Right hindlimb (tissue), 1 donor: ENCODE measurements around the gene TFCP2L1.
"Not testable (repeated sequence)": the region's sequence is repeated elsewhere in the genome, so short reads cannot be mapped to it uniquely, and the experiment has no call there.

ENCODE experiments used
- DNase-seq: peaks from one replicate; pipeline ENCODE4 v3.0.0-alpha.2; 2018

Gene TFCP2L1

DNA sequence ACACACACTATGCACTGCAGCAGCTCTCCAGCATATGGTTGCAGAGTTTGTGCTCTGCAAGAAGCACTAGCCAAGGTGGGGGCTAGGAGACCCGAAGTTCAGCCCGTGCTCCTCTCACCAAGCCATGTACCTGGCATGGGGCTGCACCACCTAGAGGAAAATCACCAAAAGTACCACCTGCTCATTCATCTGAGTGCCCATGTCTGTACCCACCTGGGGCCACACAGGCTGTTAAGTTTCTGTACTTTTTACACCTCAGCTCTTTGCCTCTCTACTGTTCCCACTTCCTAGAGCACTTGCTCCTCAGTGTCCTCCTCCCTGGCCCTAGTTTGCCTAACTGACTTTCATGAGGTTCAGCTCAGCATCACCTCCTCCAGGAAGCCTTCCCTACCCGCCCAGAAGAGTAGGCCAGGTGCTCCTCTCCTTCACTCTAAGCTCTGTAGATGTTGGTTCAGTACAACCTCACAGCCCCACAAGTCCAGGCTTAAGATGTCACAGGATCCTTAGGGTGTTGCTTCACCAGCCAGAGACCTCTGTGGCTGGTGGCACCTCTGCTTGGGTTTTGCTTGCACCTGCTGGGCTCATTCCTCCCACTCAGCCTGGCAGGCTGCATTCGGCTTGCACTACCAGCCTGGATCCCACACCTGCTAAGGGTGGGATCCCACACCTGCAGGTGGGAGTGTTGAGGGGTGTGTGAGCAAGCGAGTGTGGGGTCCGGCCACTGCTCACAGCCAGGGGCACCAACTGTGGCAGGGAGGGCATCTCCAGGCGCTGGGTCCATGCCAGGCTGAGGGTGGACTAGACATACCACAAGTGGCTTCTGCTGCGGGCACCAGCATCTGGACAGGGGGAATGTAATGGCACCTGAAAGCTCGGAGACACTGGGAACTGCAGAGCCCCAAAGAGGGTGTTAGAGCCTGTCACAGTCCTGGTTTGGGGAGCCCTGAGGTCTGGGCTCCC is 10.2 kb upstream of the TFCP2L1 start:
- no peak for DNase-seq

DNA sequence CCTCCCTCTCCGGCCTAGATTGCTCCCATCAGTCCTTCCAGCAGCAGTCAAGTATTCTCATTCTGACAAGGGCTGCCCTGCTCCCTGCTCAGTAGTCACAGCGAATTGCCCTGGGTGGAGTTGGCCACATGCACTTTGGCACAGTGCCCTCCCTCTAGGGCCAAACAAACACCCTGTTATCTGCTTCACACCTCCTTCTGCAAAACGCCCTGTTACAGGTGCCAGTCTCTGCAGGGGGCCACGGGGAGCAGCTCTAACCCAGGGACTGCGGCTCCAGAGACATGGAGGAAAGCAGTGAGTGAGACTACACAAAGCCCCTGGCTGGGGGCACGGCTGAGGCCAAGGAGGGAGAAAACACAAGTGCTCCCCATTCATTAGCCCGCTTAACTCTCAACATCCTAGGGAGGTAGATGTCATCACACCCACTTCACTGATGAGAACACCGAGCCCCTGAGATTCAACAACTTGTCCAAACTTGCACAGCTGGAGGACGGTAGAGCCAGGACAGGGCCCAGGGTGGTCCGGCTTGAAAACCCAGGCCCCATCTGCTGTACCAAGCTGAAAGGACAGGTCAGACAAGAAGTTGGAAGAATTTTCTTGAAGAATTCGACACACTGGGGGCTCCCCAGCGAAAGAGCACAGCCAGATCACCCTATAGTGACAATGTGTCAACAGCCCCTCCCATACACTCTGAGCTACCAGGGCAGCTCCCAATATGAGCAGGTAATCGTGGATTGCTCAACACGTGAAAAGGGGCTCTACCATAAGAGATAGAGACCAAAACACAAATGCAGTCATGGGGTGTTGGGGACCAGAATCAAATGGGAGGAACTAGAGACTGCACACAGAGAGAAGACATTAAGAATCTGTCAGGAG is 8.7 kb upstream of the TFCP2L1 start:
- DNase-seq = no peak

DNA sequence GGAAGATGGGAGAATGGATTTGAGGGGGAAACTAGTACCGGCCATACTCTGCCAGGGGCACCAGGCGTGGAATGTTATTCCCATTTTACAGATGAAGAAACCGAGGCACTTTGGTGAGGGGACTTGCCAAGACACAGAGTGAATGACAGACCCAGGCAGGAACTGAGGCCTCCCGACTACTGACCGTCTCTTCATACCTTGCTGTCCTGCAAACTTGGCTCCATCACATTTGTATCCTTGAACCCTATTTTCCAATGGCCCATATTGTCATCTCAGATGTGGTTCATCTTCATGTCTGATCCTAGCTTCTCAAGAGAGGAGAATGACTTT is 6.2 kb upstream of the TFCP2L1 start:
- DNase-seq = no peak

DNA sequence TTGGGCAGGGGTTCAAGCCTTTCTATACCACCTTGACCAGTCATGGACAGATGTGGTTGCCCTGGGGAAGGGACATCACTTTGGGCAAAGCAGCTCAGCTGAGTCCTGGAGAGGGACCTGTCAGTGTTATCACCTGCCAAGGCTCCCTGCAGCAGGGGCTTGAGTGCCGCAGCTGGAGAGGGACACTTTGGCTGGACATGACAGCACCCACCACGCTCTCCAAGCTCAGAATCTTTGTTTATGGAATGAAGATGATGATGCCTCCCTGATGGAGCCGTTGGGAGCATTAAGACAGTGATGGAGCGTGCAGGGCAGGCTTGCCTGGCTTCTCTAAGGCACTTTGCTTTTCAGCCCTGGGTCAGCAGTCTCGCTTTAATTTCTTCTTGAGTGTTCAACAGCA is 4.3 kb upstream of the TFCP2L1 start:
- DNase-seq = no peak

DNA sequence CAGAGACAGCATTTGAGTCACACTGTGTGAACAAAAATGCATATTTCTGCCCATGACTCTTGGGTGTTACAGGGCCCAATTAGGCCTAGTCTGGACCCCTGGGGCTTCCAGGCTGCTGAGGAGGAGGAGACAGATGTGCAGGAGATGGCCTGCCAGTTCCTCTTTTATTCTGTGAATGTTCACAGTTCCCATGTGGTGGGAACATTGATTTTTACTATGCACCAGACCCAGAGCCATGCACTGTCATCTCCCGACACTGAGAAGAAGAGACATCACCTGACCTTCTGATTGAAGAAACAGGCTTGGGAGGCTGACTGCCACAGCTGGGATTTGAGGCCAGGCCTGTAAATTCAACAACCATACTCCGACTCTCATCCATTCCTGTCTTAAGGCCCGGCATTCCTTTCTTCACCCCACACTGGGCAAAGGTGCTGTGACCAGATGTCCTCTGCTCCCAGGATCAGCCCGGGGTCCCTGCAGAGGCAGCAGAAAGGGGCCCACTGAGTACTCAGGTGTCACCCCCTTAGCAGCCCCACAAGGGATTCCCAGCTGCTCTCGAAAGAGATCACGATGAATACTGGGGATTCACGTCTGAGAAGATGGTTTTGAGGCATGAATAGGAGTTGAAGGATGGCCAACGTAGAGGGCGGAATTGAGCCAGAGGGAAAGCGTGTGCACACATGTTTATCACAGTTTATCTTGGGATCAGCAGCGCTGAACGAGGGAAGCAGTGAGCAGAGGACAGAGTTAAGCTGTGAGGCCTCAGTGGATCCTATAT is 3.6 kb upstream of the TFCP2L1 start:
- DNase-seq = no peak

DNA sequence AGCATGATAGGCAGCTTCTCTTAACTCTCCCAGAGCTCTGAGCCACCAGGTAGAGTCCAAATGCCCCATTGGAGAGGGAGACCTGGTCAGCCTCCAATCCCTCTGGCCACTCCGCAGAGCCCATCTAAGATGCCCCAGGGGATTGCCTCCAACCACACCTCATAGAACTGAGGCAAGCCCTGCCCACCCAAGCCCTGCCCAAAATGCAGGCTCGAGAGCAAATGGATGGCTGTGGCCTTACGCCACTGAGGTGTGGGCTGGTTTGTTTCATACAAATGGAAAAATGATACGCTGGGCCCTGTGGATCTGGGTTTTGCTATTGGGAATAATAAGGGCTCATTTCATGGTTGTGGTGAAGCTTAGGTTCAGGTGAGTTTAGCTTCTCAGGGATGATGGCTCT is 3.0 kb upstream of the TFCP2L1 start:
- no peak for DNase-seq

DNA sequence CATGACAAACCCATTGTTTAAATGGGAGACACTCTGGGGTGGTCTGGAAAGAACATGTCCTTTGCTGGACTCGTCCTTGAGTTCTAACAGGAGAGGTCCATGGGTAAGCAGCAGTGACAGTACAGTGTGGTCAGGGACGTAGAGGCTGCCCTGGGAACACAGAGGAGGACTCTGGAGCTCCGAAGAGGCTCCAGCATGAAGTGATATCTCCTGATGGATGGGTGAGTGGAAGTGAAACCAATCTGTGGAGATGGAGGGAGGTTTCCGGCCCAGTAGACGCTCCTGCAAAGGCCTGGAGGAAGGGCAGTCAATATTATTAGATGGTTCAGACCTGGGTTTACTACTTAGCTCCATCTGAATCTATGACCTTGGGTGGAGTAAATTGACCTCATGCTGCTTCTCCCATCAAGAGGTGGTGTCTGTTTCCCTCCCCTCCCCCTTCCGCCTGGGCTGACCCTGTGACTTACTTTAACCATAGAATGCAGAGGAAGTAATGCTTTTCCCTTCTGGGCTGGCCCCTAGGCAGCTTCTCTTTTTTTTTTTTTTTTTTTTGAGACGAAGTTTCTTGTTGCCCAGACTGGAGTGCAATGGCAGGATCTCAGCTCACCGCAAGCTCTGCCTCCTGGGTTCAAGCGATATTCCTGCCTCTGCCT is 2.3 kb upstream of the TFCP2L1 start:
- no peak for DNase-seq

DNA sequence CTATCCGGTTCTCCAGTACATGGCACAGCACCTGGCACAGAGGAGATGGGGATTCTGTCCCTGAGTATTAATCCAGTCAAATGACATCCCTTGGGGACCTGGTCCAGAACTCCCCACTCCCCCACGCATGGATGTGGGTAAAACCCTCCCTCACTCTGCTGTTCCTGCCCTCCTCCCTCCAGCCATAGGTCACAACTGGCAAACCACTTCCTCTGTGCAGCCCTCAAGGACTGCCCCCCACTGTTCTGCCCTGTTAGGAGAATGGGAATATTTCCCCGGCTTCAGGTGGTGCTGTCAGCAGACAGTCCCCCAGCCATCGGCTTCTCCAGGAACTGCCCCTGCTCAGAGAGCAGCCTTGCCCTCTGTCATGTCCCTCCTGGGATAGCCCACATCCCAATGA is 1.5 kb upstream of the TFCP2L1 start:
- DNase-seq = no peak

DNA sequence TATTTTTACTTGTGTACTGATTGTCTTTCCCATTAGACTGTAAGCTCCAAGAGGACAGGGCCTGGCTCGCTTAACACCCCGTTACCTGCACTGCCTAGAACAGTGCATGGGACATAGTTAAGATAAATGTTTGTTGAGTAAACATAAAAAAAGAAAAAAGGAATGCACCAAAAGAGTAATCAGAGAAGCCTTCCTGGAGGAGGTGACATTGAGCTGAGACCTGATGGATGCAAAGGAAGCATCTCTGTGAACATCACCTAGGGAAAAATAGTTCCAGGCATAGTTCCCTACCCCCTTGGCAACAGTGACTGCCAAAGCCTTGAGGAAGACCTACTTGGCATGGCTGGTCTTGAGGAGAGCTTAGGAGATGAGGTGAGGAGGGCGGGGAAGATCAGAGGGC is 924 bp upstream of the TFCP2L1 start:
- no peak for DNase-seq

DNA sequence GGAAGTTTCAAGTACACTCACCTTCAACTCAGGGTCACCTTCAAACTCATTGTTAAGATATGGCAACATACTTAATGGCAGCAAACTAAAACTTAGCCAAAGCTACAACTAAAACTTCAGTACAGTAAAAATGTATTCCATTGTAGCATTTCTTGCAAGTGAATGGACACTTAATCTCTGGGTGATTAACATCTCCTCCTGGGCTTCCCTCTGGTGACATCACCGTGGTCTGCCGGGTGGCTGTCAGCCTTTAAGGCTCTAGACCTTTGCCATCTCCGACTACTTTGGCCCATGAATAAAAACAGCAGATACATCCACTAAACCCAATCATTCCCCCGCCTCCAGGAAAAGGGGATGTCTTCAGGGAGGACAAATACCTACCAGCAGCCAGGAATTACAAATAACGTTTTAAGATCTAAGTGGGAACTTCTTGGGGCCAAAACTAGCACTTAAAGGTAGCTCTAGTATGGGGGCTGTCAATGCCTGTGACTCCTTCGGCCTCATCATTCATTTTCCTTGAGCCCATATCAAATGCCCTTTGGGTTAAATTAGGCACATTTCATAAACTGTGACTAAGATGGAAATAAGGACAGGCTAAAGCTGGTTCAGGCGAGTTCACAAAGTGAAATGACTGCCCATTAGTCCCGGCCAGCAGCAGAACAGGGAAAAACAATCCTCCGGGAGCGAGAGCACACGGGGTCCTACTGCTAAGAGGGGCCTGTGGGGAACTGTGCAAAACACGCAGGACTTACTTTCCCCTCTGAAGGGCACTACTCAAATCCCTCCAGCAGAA is 1.1 kb downstream of the TFCP2L1 start:
- DNase-seq = no peak

DNA sequence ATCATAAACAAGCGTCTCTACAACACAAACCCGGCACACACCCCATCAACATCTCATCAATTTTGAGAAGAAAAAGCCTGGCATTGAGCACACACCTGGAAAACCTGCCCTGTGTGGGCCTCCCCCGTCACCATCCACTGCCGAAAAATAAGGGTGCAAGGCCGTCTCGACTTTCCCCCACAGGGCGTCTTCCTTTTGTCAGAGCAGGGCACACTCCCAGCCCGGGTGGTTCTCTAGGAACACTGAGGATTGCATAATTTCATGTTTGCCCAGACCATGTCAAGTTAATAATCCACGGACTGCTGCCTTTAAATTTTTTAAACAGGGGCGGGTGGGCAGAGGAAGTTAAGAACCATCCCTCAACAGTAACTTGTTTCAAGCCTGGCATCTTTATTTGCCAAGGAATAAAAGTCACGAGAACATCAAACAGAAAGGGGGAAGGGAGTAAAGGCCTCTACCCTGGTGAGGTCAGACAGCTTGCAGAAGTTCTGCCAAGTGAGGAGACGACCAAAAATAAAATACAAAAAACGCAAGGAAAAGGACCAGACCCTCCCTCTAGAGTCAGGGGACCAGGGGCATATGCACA is 2.1 kb downstream of the TFCP2L1 start:
- DNase-seq = no peak

DNA sequence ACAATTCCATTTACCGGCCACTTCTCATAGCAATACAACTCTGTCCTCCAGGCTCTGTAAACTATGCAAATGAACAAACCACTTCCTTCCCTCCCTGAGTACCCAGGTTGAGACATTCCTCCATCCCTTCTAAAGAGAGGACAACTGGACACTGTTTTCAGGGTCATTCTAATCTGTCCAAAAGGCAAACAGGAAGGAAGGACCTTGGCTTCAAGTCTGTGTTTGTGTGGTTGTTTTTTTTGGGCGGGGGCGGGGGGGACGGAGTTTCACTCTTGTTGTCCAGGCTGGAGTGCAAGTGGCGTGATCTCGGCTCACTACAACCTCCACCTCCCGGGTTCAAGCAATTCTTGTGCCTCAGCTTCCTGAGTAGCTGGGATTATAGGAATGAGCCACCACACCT is 3.3 kb downstream of the TFCP2L1 start:
- no peak for DNase-seq

DNA sequence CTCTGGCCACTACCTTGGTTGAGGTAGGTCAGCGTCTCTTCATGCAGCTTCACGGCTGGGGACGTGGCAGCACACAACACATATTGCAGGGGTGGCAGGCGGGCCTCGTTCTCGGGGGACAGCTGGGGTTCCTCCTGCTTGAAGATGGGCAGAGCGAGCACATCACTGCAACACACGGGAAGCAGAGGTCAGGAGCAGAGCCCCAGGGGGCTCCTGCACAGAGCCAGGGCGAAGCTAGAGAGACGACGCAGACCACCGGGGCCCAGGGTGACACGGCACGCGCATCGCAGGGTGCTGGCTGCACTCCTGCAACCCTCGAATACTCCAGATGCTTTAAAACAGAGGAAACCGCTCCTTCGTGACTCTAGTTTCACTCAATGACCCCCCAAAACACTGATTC is 3.9 kb downstream of the TFCP2L1 start:
- DNase-seq = no peak

DNA sequence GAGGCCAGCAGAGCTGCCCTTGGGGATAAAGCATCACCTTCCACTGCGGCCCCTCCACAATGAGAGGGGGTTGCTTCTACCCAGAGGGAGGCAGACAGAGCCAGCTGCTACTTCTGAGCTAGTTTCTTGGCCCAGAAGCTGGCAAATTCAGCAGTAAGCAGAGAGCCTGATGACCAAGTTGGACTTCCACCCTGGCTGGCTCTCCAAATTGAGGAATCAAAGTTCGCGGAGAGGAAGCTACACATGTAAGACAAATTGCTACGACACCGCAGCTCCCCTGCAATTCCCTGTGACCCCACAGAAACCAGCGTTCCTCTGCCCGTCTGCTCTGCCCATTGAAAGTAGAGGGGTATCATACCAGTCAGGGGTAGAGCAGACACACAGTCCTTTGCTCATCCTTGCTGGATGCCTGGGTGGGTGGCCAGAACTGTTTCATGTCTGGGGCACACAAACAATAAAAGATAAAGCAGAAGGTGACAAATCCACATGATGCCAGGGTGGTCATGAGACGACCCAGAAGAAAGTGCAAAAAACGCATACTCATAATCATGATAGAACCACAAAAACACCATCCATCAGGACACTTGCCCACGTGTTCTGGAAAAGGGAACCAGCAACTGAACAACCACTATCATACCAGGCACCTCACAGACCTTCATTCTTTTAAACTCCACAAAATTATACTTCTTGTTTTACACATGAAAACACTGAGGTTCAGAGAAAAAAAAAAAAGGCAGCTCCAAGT is 5.4 kb downstream of the TFCP2L1 start:
- DNase-seq = no peak

DNA sequence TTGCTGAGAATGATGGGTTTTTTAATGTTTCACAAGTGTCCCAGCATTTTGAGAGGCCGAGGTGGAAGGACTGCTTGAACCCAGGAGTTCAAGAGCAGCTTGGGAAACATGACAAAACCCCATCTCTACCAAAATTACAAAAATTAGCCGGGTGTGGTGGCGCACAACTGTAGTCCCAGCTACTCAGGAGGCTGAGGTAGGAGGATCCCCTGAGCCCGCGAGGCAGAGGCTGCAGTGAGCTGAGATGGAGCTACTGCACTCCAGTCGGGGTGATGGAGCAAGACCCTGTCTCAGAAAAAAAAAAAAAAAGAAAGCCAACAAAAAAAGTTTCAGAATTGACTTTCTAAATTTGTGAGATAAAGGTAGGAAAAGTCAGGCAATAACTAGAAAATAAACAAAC is 8.7 kb downstream of the TFCP2L1 start:
- no peak for DNase-seq

DNA sequence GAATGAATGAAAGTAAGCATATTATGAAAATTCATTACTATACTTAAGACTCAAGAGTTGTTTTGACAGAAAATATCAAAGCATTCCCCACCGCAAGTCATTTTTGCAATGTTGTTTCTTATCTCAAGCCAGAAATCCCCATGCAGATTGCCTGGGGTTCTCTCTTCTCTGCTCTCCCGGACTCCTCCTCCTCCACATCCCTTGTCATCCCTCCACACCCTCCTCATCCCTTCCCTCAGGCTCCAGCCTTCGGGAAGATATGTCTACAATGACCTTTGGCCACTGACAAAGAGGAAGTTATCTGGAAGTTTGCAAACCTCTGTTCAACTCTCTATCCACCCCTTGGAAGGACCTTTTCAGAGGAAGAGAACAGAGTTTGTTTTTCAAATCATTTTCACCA is 11.9 kb downstream of the TFCP2L1 start:
- DNase-seq = no peak

DNA sequence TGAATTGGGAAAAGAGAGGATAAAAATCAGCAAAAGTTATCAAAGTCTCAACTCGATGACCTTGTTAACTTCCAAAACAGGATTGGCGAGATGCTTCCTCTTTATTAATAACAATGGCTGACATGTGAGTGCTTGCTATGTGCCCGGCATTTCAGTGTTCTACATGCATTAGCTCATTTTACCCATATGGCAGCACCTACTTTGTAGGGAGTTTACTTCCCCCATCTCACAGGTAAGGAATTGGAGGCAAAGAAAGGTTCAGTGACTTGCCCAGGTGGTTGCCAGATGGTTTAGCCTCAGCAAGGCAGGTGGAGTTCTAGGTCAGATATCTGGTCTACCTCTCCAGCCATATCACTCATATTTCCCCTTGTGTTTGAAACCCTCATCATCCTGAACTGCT is 12.4 kb downstream of the TFCP2L1 start:
- no peak for DNase-seq

DNA sequence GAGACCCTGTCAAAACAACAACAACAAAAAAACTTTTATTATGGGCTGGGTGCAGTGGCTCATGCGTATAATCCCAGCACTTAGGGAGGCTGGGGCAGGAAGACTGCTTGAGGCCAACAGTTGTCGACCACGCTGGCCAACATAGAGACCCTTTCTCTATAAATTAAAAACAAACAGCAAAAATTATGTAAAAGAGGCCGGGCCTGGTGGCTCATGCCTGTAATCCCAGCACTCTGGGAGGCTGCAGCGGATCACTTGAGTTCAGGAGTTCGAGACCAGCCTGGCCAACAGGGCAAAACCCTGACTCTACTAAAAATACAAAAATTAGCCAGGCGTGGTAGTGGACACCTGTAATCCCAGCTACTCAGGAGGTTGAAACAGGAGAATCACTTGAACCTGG is 15.6 kb downstream of the TFCP2L1 start:
- not testable (repeated sequence) for DNase-seq

DNA sequence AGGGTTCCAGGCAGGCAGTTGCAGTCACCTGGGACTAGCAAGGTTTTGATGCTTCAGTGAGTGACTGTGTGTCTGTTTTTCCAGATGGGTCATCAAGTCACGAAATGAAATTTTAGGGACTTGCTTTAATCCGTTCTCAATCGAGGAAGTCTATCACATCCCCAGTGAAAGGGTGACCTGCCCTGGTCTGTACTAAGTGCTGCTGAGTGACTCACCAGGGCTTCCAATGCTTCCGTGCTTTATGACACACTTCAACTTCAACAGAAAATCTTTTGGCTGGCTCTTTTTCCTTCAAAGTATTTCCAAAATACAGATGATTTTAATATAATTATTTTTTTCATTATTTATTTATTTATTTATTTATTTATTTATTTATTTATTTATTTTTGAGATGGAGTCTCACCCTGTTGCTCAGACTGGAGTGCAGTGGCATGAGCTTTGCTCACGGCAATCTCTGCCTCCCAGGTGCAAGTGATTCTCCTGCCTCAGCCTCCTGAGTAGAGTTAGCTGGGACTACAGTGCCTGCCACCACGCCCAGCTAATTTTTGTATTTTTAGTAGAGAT is 18.4 kb downstream of the TFCP2L1 start:
- DNase-seq = no peak

DNA sequence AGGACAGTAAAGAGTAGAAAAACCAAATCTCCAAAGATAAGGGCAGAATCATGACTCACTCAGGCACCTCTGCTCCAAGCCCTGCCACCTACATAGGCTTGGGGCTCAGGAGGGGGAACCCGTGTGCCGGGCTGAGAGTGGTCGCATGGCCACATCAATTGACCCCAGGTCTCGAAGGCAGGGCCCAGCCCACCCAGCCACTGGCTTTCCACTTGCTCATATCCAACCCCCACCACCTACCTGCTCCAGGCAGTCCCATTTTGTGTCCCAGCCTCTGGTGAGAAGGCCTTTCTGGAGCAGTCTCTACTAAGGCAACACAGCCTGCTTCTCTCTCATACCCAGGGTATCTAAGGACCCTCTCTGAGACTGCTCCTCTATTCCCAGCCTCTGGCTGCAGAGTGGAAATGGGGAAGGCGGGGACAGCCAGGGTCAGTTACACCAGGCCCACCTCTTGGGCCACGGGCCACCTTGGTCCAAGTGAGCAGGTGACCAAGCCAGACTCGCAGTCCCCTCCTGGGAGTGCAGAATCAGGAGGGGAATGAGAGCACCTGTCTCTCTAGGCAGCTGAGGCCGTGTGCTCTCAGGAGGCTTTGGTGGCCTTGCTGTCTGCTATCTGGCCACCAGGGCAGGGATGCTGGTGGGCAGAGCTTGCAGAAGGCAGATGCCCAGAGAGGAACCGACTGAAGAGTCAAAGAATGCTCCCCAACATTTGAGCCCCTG is 20.8 kb downstream of the TFCP2L1 start:
- no peak for DNase-seq
